GM21786 (cell line): ENCODE results near the gene HDGF.

Experiments
- ATAC-seq: cut with Tn5 transposase; IDR thresholded peaks from one replicate; pipeline ENCODE4 v1.9.1; 2021; ENCODE audit not compliant: unreplicated experiment

The HDGF gene

GRCh38 chr1:156725683-156726280 is 25.7 kb downstream of the HDGF start:
- ATAC-seq, result peak; percentile 40

- ATAC-seq, result no peak
These were observed 29.9 kb downstream of the HDGF start for GRCh38 chr1:156721535-156721934.

- ATAC-seq, result no peak
These were observed 30.3 kb downstream of the HDGF start for GRCh38 chr1:156721131-156721530.

DNA sequence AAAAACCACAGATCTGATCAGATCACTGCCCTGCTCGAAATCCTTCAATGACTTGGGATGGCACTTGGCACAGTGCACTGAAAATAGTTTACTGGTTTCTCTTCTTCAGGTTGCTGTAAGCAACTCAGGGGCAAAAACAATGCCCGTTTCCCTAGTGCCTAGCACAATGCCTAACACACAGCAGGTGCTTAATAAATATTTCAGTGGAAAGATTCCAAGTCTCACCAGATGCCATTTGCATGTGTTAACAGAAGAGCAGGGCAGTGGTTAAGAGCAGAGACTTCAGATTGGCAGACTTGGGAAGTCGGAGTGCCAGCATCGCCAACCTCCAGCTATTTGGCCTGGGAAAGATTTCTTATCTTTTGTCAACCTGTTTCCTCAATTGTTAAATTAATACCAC is 34.1 kb downstream of the HDGF start:
- ATAC-seq, result no peak

GRCh38 chr1:156714830-156715229 is 36.6 kb downstream of the HDGF start:
- ATAC-seq, result no peak

GRCh38 chr1:156712626-156713025 is 38.8 kb downstream of the HDGF start:
- ATAC-seq, result no peak

DNA sequence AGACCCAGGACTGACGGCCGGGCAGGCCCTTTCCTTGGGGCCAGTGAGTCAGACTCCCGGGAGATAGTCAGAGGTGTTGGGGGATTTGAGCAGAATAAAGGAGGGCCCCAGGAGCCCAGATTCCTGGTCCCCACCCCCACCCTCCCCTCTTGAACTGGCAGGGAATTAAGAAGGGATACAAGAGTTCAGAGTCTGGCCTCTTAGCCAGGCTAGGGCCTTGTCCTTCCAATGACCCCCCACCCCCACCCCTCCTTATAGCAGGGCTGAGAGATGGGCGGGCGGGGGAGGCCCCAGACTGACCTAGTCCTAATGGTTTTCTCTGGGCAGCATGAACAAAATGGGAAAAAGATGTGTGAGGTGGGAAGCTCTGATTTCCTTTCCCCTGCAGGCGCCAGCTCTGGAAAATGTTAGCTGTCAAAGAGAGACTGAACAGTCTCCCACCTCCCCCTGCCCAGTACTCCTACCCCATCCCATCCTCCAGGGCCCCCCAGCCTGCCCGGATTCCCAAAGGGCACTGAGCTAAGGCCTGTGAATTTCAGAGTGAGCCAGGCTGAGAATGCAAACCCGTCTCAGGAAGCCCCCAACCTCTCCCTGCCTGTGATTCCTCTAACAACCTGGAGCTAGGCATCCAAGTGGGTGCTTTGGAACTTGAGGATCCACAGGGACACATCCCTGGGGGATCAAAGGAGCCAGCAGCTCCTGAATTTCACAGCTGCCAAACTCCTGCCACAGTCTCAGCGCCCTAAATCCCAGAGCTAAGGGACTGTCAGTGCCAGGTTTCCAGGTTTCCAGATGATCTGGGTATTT is 40.3 kb downstream of the HDGF start:
- no peak for ATAC-seq

- ATAC-seq, result no peak
These were observed 41.6 kb downstream of the HDGF start for GRCh38 chr1:156709757-156710489.

DNA sequence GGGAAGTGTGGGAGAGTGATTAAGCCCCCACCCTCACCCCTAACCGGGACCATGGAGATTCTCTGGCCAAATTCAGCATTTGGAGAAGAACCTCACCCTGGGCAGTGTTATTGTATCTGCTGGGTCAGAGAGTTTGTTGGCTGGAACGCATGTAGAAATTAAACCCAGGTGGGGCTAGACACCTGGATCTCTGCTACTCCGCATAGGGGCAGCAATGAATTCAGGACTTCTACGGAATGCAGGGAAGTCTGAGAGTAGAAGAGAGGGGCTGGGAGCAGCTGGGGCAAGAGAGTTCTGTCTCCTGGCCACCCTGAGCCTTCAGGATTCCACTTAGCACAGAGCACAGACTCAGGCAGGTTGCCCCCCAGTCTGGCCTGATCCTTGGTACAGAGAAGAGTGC is 42.4 kb downstream of the HDGF start:
- no peak for ATAC-seq

DNA sequence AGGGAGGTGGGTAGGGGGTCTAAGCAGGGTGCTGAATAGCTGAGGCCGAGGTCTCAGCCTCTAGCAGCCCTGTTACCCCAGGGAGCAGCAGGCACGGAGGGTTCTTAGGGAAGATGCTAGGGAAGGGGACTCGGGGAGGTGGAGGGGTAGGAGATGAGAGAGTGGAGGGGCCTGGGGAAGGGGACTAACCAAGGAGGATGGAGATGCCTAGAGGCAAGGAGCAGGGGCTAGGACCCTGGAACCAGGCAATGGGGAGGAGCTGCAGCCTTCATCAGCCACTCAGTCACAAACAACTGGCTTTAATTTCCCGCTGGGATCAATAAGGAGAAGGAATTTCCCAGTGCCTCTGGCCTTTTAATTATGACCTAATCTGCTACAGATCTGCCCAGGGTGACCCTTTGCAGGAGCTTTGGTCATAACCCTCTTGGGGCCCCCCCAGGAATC is 43.2 kb downstream of the HDGF start:
- ATAC-seq, result no peak

- ATAC-seq, result no peak
These were observed 43.9 kb downstream of the HDGF start for GRCh38 chr1:156707417-156708217.

- ATAC-seq, result no peak
These were observed 44.6 kb downstream of the HDGF start for GRCh38 chr1:156706657-156707416.

DNA sequence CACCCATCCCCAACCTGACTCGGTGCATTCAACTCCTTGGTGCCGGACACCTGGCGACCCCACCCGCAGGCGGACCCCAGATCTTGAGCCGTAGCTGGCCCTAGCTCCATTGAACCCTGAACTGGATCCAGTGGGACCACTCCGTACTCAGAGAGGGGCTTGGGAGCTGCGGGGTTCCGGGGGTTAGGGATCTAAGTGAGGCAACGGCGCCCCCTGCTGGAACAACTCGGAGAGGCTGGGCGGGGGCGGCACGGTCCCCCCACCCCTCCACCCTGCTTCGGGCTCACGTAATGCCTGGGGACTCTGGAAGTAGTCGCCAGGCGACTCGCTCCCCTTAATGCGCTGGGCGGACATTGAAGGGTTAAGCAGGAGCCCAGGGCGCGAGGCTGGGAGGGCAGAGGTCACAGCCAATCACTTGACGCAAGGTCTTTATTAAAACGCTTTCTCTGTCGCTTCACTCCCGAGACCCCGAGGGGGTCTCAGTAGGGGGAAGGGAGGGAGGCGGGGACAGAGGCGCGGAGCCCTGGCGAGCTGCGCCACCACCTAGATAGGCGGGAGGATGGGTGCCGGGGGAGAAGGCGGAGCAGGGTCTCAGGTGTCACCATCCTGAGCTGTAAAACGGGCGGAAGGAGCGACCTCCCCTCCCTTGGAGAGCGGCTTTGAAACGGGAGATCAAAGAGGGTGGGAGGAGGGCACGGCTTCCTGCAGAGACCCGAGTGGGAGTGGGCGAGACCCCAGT is 45.4 kb downstream of the HDGF start:
- ATAC-seq, result no peak

DNA sequence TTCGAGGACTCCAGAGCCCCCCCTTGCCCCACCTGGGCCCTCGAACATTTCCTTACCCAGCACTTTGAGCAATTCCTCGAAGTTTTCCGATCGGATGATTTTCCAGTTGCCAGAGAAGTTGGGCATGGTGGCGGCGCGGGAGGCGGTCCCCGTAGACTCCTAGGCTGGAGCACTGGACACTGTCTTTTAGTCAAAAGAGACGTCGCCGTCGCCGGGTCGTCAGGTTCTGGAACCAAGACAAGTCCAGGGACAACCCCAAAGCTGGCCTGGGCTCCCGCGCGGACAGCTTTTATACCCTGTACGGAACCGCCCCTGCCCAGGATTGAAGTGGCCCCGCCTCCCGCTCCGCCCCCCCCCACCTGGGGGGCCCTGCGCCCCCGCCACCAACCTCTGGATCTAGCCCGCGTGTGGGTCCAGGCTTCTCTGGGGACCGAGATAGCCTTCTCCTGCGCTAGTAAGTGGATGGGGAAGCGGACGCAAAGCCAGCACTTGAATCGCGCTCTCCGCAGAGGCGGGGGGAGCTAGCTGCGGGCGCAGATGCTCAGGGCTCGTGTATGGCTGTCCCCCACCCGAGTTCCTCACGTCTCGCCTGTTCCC is 46.1 kb downstream of the HDGF start, which contains the start of gene CRABP2:
Gene CRABP2 (minus strand): TSS at position 263 of the 597 bp plus-strand sequence. CDS start 137 bp downstream, at position 126.
- ATAC-seq, result no peak

DNA sequence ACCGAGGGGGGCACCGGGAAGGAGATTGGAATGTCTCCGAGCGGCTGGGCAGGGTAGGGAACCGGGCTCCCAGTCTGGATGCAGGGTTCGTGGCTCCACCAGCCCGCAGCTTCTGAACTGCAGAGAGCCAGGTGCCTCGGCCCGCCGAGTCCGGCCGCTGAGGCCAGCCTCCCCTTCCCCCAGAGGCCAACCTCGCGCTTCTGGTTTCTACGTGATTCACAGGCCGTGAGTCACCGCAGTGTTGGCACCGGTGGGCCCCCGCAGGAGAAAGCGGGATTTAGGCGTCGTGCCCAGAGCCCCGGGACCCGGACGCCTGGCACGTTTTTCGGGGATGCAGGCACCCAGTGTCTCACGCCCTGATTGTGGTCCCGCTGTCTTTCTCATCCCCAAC is 46.5 kb downstream of the HDGF start:
- no peak for ATAC-seq

GRCh38 chr1:156704166-156704711 is 47.2 kb downstream of the HDGF start:
- ATAC-seq, result no peak

GRCh38 chr1:156703741-156704140 is 47.7 kb downstream of the HDGF start:
- ATAC-seq, result no peak

- no peak for ATAC-seq
These were observed 48.1 kb downstream of the HDGF start for GRCh38 chr1:156703336-156703735.
